Fibroblast of skin of abdomen (primary cell): ENCODE measurements around the gene GDF9. TPM values are rescaled to one million over a fixed set of nuclear protein-coding genes. Genes with fewer than 3 reads are reported as not detected.

Source experiments
- DNase-seq: peaks from one replicate; pipeline ENCODE4 v3.0.0-alpha.2; 2013
- polyA plus RNA-seq, 2 experiments: library from polyadenylated mRNA; unstranded; fragments of 120-200 nt; gene quantifications; one replicate each; pipeline ENCODE4 v1.2.1, GENCODE V29; 2013; ENCODE audit not compliant: insufficient read length in 2 of 2

The GDF9 gene, protein sequence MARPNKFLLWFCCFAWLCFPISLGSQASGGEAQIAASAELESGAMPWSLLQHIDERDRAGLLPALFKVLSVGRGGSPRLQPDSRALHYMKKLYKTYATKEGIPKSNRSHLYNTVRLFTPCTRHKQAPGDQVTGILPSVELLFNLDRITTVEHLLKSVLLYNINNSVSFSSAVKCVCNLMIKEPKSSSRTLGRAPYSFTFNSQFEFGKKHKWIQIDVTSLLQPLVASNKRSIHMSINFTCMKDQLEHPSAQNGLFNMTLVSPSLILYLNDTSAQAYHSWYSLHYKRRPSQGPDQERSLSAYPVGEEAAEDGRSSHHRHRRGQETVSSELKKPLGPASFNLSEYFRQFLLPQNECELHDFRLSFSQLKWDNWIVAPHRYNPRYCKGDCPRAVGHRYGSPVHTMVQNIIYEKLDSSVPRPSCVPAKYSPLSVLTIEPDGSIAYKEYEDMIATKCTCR
- polyA plus RNA-seq (2013, experiment 1 of 2; ENCODE audit: insufficient read length) = 0.18 TPM
- 0.29 TPM for polyA plus RNA-seq (2013, experiment 2 of 2; ENCODE audit: insufficient read length)

GRCh38 chr5:132866342-132867045 is at the start of gene GDF9, which contains the start of gene UQCRQ:
Gene GDF9 (minus strand): TSS chr5:132866469. CDS start chr5:132864533, 1,936 bp downstream.
Gene UQCRQ (plus strand): TSS chr5:132866642. CDS start chr5:132866882, 240 bp downstream.
- peak; percentile 100 for DNase-seq

DNA sequence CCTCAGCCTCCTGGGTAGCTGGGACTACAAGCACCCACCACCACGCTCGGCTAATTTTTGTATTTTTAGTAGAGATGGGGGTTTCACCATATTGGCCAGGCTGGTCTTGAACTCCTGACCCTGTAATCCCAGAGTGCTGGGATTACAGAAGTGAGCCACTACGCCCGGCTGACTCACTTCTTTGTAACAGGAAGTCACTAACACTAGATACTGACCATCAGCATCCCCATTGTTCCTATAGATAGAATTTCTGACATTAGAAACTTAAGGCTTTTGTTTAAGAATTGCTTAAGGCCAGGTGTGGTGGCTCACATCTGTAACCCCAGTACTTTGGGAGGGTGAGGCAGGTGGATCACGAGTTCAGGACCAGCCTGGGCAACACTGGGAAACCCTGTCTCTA is 49.4 kb upstream of the GDF9 start:
- DNase-seq = no peak

DNA sequence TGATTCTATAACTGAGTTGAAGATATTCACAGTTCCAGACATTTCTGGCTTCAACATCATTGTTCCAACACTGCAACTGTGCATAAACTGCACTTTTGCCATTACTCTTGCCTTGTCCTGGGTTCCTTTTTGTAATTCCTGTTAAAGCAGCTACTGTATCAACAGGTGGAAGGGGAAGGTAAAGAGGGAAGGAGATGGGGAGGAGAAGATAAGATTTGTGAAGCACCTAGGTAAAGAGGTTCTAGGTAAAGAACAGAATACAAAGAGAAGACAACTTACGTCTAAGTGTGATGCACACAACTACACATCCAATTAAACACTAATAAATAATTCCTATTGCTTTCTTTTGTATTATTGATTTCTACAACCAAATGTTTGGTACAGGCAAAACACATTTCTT is 43.4 kb upstream of the GDF9 start:
- DNase-seq = no peak

GRCh38 chr5:132907161-132907560 is 40.9 kb upstream of the GDF9 start:
- DNase-seq = no peak

DNA sequence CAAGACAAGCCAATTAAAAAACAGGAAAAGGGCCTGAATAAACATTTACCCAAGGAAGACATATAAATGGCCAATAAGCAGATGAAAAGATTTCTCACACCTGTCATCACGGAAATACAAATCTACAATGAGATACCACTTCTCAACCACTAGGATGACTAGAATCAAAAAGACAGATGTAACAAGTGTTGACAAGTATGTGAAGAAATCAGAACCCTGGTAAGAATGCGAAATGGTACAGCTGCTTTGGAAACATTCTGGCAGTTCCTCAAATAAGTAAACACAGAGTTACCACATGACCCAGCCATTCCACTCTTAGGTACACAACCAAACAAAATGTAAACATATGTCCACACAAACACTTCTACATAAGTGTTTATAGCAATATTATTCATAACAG is 39.7 kb upstream of the GDF9 start:
- DNase-seq = no peak

DNA sequence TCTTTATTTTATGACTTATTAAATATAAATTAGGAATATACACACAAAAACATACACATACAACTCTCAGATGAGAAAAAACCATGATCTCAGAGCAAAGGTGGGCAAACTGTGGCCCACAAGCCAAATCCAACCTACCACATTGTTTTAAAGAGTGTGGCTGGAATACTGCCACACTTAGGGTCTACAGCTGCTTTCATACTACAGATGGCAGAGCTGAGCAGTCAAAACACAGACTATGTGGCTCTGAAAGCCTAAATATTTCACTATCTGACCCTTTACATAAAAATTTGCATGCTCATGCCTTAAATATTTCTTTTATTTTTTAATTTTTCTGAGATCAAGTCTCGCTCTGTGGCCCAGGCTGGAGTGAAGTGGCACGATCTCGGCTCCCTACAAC is 35.5 kb upstream of the GDF9 start:
- peak; percentile 8 for DNase-seq

GRCh38 chr5:132901036-132901435 is 34.8 kb upstream of the GDF9 start:
- DNase-seq = no peak

GRCh38 chr5:132898094-132898493 is 31.8 kb upstream of the GDF9 start:
- no peak for DNase-seq

DNA sequence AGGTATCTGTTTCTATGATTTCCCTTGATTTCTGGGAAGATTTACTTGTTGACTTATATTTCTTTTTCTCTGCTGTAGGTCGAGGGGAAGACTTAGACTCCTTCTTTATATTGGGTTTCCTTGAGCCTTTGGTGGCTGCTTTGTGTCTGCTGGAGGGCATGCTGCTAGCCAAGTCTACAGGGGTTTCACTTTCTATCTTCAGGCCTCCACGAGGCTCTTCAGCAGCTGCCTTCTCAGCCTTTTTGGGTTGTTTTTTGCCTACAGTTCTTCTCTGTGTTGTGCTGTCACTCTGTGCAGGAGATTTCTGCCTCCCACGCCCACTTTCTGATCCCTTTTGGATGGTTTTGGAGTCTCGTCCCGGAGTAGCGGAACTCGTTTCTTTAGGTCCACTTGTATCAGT is 30.4 kb upstream of the GDF9 start:
- no peak for DNase-seq

DNA sequence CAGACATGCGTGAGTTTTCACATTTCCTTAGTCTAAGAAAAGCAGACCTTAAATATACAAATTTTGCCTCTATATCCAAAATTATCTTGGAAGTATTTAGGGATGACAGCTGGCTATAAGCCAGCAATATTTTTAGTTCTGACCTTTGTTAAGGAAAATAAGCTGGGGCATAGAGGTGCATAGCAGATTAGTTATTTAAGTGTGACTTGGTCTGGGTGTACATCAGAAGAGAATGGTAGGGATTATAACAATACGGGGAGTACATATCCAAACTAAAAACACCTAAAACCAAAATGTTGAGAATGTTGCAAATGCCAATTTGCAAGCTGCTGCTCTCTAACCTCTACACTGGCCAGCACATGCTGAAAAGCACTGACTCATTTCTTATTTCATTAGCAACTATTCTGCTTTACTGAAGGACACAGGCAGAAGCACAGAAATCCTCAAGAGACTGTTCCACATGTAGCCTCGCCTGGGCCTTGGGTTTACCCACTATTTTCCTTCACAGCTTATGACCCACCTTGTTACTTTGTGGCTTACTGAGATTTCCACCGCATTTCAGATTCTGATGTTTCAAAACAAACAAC is 29.5 kb upstream of the GDF9 start:
- no peak for DNase-seq

GRCh38 chr5:132890817-132891216 is 24.5 kb upstream of the GDF9 start:
- no peak for DNase-seq

GRCh38 chr5:132889501-132889900 is 23.2 kb upstream of the GDF9 start:
- no peak for DNase-seq

DNA sequence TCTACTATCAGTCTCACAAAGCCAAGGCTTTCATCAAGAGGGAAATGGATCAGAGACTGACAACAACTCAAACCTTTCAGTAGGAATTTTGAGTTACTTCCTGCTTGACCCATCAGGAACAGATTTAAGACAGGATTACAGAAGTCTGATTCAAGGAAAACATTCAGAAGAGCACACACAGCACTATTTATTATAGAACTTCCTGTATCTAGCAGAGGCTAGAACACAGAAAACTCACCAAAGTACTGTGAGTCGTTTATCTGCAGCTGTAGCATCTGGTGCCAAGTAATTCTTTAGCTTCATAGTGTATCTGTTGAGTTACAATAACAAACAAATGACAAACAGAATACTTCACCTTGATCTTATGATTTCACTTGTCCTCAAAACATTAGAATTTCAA is 21.0 kb upstream of the GDF9 start:
- no peak for DNase-seq

- DNase-seq = no peak
Measured at GRCh38 chr5:132886064-132886823, 20.0 kb upstream of the GDF9 start.

DNA sequence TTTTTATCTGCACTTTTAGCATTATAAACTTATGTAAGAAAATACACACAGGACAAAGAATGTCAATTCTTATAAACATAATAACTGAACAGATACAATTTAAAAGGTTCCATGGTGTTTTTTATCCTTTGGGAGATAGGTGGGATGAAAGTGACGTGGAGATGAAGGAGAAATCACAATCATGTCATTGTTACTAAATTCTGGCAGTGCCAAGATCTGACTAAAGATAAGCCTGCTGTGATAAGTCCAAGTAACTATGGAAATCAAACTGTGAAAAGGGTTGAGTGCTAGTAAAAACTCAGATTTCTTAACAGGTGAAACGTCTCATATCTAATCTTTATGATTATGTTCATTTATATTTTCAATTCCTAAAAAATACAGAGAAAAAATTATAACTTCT is 18.3 kb upstream of the GDF9 start:
- no peak for DNase-seq

DNA sequence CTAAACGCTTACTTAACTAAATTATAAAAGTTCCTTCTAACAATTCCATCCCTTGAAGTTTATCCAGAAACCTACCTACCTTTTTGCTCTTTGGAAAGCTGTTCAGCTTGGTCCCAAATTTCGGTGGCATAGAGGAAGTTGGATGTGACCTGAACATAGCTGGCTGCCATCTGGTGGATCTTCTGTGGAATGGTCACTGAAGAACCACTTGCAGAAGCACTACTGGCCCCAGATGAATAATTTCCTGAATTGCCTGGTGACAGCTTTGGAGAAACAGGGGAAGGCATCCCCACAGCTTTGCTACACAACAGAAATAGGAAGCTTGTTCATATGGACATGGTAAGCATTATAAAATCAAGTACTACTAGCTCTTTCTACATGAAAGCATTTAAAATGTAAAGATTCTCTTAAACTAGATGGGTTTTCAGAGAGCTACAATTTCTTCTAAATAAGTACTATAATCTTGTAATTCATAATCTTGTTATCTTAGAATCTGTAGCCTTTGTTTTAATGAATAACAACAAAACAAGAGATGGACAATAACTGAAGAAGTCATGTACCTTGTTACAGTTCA is 17.1 kb upstream of the GDF9 start:
- DNase-seq = peak; percentile 58

DNA sequence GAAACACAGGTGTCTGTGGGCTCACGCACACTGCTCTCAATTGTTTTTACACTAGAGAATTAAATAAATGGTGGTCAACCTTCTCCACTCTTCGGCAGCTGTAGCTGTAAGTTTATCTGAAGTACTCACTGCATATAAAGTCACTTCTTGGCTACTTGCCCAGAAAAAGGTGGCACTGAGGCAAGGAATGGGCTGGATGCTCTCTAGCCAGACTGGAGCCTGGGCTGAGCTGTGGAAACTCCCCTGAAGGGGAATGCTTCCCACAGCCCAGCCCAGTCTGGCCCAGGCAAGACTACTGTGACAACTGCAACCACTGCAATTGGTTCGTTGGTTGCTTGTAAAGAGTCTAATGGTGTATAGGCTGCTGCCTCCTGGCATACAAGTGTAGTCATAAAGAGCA is 11.7 kb upstream of the GDF9 start:
- no peak for DNase-seq

GRCh38 chr5:132877466-132877865 is 11.2 kb upstream of the GDF9 start:
- DNase-seq = no peak

- DNase-seq = peak; percentile 18
Measured at GRCh38 chr5:132876020-132876759, 9.9 kb upstream of the GDF9 start.

- DNase-seq = no peak
Measured at GRCh38 chr5:132873930-132874271, 7.6 kb upstream of the GDF9 start.

- no peak for DNase-seq
Measured at GRCh38 chr5:132873119-132873929, 7.1 kb upstream of the GDF9 start, which contains the start of gene LEAP2. Gene LEAP2 (plus strand): TSS chr5:132873668. CDS start chr5:132873695, 27 bp downstream.
